Fibroblast of the aortic adventitia (primary cell): ENCODE measurements around the gene PEPD. TPM values are rescaled to one million over a fixed set of nuclear protein-coding genes. Genes with fewer than 3 reads are reported as not detected.

Experiments used
- DNase-seq: peaks from one replicate; pipeline ENCODE4 v3.0.0-alpha.2; 2010; ENCODE audit warnings: low read depth
- H3K4me3 ChIP-seq: 2 replicates; pipeline ENCODE4 v1.5.1; 2011; ENCODE audit warnings: low read depth, mild to moderate bottlenecking, control low read depth, low read length, moderate library complexity
- total RNA-seq: library from RNA; depleted of rRNA; stranded (reverse); fragments of >200 nt; gene quantifications from 2 replicates; pipeline ENCODE4 v1.2.3, GENCODE V29; 2012; ENCODE audit warnings: low replicate concordance
- TF ChIP-seq, protein P1 (sequence below): IDR thresholded peaks from 2 replicates; pipeline ENCODE4 v1.5.1; 2011; ENCODE audit warnings: mild to moderate bottlenecking, low read length, control low read depth, inconsistent platforms; ENCODE audit not compliant: insufficient read depth

Gene PEPD
- total RNA-seq, 1 donor: 65.0 TPM

DNA sequence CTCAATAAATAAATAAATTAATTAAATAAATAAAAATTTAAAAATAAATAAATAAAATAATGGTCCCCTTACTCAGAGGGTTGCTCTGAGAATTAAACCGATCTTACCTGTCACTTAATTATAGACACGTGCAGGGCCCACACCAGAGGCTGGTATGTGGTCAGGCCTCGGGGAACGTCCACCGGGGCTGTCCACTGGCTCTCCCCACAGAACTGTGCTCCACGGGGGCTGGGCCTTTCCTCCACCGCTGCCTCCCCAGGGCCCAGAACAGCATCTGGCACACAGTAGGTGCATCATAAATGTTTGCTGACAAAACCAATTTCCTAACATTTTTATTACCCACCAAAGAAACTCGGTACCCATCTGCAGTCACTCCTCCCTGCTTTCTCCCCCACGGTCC lies 78.9 kb downstream of the PEPD start:
- no peak for DNase-seq
- H3K4me3 ChIP-seq: no peak overlapping the region
- TF ChIP-seq, protein P1, sequence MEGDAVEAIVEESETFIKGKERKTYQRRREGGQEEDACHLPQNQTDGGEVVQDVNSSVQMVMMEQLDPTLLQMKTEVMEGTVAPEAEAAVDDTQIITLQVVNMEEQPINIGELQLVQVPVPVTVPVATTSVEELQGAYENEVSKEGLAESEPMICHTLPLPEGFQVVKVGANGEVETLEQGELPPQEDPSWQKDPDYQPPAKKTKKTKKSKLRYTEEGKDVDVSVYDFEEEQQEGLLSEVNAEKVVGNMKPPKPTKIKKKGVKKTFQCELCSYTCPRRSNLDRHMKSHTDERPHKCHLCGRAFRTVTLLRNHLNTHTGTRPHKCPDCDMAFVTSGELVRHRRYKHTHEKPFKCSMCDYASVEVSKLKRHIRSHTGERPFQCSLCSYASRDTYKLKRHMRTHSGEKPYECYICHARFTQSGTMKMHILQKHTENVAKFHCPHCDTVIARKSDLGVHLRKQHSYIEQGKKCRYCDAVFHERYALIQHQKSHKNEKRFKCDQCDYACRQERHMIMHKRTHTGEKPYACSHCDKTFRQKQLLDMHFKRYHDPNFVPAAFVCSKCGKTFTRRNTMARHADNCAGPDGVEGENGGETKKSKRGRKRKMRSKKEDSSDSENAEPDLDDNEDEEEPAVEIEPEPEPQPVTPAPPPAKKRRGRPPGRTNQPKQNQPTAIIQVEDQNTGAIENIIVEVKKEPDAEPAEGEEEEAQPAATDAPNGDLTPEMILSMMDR: no peak

DNA sequence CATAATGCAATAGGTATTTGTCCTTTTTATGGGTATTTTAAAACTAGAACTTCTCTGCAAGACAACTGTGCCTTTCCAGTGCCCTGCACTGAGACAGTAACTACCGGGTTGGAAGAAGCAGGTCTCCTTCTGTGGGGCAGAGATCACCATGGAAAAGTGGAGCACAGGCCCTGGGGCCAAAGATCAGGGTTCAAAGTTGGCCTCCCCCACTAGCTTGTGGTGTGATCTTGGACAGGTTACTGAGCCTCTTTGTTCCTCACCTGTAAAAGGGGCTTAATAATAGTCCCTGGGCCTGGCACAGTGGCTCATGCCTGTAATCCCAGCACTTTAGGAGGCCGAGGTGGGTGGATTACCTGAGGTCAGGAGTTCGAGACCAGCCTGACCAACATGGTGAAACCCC lies 79.8 kb downstream of the PEPD start:
- DNase-seq: no peak
- no peak overlapping the region for H3K4me3 ChIP-seq
- TF ChIP-seq, protein P1: no peak

DNA sequence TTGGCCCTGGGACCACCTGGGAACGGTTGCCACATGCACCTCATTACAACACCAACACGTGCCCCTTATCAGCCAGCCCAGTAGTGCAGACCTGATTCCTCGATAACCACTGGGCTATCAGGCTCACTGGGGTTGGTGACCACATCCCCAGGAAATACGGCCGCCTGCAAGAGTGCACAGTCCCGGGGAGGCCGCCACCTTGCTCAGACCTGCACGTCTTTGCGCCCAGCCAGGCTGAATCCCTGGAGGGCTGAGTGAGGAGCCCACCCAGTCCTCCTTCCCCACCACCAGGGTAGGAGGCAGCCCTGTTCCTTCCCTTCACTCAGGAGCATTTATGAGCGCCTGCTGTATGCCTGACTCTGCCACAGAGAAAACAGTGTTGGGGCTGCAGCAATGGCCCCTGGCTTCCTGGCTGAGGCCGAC lies 80.3 kb downstream of the PEPD start:
- no peak for DNase-seq
- TF ChIP-seq, protein P1: no peak
- H3K4me3 ChIP-seq: no peak overlapping the region

DNA sequence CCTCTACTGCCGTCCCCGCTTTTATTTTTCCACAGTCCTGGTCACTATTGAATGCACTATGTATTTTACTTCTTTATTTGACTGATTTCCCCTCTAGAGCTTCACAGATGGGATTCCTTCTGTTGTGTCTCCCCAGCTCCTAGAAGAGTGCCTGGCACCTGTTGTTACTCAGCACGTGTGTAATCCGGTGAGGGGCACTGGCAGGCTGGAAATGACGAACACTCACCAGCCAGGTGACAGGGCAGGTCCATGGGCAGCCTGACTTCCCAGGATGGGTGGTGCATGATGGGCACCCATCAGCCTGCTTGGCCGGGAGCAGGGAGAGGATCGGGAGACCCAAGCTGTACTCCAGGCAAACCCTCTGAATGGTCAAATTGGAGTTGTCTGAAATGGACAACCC lies 80.9 kb downstream of the PEPD start:
- no peak overlapping the region for H3K4me3 ChIP-seq
- TF ChIP-seq, protein P1: no peak
- no peak for DNase-seq

DNA sequence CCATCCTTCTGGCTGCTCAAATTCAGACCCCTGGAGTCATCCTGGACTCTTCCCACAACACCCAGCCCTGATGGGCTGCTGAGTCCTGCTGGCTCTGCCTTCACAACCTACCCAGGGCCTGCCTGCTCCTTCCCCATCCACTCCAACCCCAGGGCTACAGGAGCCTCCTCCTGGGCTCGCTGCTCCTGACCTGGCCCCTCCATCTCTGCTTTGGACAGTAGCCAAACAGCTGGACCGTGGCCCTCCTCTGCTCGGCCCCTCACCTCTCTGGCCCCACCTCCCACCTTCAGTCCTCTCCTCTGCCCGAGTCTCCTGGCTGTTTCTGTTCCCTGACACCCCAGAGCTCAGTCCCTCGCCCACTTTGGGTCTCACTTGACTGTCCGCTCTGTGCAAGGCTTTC lies 81.3 kb downstream of the PEPD start:
- TF ChIP-seq, protein P1: no peak
- no peak overlapping the region for H3K4me3 ChIP-seq
- no peak for DNase-seq

DNA sequence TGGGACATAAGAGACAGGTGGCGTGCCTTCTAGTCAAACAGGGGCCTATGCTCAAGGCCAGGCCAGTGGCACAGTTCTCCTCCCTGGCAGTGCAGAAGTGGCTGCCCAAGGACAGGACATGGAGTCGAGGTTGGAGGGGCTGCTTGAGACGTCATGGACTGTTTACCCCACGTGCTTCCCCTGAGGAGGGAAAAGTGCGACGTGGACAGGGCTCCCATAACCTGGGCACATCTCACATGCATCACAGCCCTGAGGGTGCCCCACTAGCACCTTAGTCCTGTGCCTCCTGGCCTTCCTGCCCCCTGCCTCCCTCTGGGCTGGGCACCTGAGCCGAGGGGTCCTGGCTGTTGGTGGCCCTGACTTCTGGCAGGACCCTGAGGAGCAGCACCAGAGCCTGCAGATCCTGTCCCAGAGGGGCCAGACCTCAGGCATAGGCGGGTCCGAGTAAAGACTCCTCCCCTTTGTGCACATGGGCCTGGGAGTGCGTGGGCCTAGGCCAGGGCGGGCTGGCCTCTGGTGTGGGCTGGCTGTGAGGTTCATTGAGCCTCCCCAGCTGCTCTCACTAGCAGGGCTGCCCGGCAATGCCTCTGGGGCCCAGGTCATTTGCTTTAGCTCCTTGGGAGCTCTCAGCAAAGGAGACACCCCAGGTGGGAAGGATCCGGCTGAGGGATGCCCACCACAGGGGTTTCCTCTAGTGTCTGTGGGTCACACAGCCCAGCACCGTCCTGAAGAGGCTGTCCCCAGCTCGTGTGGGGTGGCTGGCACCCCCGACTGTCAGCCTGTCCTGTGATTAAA lies 82.4 kb downstream of the PEPD start:
- no peak for DNase-seq
- no peak overlapping the region for H3K4me3 ChIP-seq
- TF ChIP-seq, protein P1: no peak
